G401 (cell line): Measurements from ENCODE around the gene CHMP2B. TPM values are rescaled to one million over a fixed set of nuclear protein-coding genes. Genes with fewer than 3 reads are reported as not detected.
"Not testable (repeated sequence)": the region's sequence is repeated elsewhere in the genome, so short reads cannot be mapped to it uniquely, and the experiment has no call there.

ENCODE experiments used
- DNase-seq: peaks from one replicate; pipeline ENCODE4 v3.0.0-alpha.2; 2015; ENCODE audit warnings: low spot score
- in situ Hi-C: cut with HindIII; loops from 2 replicates; pipeline ENCODE4 v1.10.0; 2016; ENCODE audit warnings: low sequenced_read_pairs, mixed read lengths
- total RNA-seq: library from RNA; depleted of rRNA; stranded (reverse); fragments of >200 nt; shearing (Covaris generic); gene quantifications from 2 replicates; pipeline ENCODE4 v1.2.3, GENCODE V29; 2014

The CHMP2B gene
- total RNA-seq, 1 experiment from 2014 or later = 51.5 TPM

GRCh38 chr3:87227835-87228144, 681 bp downstream of the CHMP2B start:
- DNase-seq = no peak
- in situ Hi-C loops = no loop called here

GRCh38 chr3:87228316-87228715, 1.2 kb downstream of the CHMP2B start:
- in situ Hi-C loops = no loop called here
- DNase-seq = no peak

GRCh38 chr3:87229113-87229512, 2.0 kb downstream of the CHMP2B start:
- in situ Hi-C loops = no loop called here
- DNase-seq = no peak

GRCh38 chr3:87233805-87234204, 6.7 kb downstream of the CHMP2B start:
- in situ Hi-C loops = no loop called here
- DNase-seq = no peak

- no peak for DNase-seq
- in situ Hi-C loops = no loop called here
These were observed 9.0 kb downstream of the CHMP2B start for GRCh38 chr3:87236093-87236492.

GRCh38 chr3:87246662-87247429, 19.7 kb downstream of the CHMP2B start:
- in situ Hi-C loops = no loop called here
- DNase-seq = no peak

GRCh38 chr3:87247430-87247773, 20.3 kb downstream of the CHMP2B start:
- no peak for DNase-seq
- in situ Hi-C loops = no loop called here

- in situ Hi-C loops, DNase-seq: not testable (repeated sequence)
These were observed 21.1 kb downstream of the CHMP2B start for GRCh38 chr3:87248231-87248630.

- in situ Hi-C loops = no loop called here
These were observed 21.7 kb downstream of the CHMP2B start for GRCh38 chr3:87248831-87249230.

GRCh38 chr3:87250009-87250408, 22.9 kb downstream of the CHMP2B start:
- no peak for DNase-seq
- in situ Hi-C loops = no loop called here

More at GRCh38 chr3:87248831-87249230, 21.7 kb downstream of the CHMP2B start:
- no peak for DNase-seq

- in situ Hi-C loops = no loop called here
- DNase-seq = peak; percentile 50
These were observed 33.2 kb downstream of the CHMP2B start for GRCh38 chr3:87260270-87260669.

GRCh38 chr3:87261925-87262324, 34.8 kb downstream of the CHMP2B start:
- DNase-seq = no peak
- in situ Hi-C loops = no loop called here

GRCh38 chr3:87267953-87268645, 41.0 kb downstream of the CHMP2B start:
- in situ Hi-C loops = no loop called here
- DNase-seq = no peak

GRCh38 chr3:87268646-87269211, 41.6 kb downstream of the CHMP2B start:
- in situ Hi-C loops = no loop called here
- DNase-seq = no peak

- in situ Hi-C loops = no loop called here
- no peak for DNase-seq
These were observed 42.6 kb downstream of the CHMP2B start for GRCh38 chr3:87269723-87270122.

GRCh38 chr3:87270908-87271700, 44.0 kb downstream of the CHMP2B start:
- DNase-seq = no peak
- in situ Hi-C loops = no loop called here

- in situ Hi-C loops = no loop called here
These were observed 45.7 kb downstream of the CHMP2B start for GRCh38 chr3:87272718-87273341.

GRCh38 chr3:87276484-87276883, 49.4 kb downstream of the CHMP2B start, which contains the start of gene POU1F1:
TSS of gene POU1F1 (minus strand) at chr3:87276584. CDS start at chr3:87276462, 122 bp downstream.
- in situ Hi-C loops = no loop called here
- no peak for DNase-seq

More at GRCh38 chr3:87272718-87273341, 45.7 kb downstream of the CHMP2B start:
- no peak for DNase-seq

- DNase-seq = no peak
- in situ Hi-C loops = no loop called here
These were observed 59.9 kb downstream of the CHMP2B start for GRCh38 chr3:87287011-87287410.
